OCI-LY1 (cell line): Measurements from ENCODE around the gene ZBTB47.

ENCODE experiments used
- H2AFZ ChIP-seq: fragments of 200-600 bp; sonication (generic), shearing (Covaris generic); 2 replicates; pipeline ENCODE4 v1.6.0; 2014; ENCODE audit warnings: antibody characterized with exemption, mild to moderate bottlenecking, low read length
- H3F3A ChIP-seq: fragments of 200-600 bp; sonication (generic), shearing (Covaris generic); 2 replicates; pipeline ENCODE4 v1.6.0; 2014; ENCODE audit warnings: mild to moderate bottlenecking, antibody characterized with exemption, low read length, moderate library complexity; ENCODE audit not compliant: insufficient read depth
- H3K27ac ChIP-seq: fragments of 200-600 bp; sonication (generic); 2 replicates; pipeline ENCODE4 v1.5.1; 2014; ENCODE audit warnings: low read length, mixed run types, mild to moderate bottlenecking, low read depth; ENCODE audit not compliant: poor library complexity, severe bottlenecking
- H3K27me3 ChIP-seq: fragments of 200-600 bp; sonication (generic); 2 replicates; pipeline ENCODE4 v1.6.0; 2014; ENCODE audit warnings: antibody characterized with exemption, mild to moderate bottlenecking, low read length, moderate library complexity; ENCODE audit not compliant: insufficient read depth
- H3K36me3 ChIP-seq: fragments of 200-600 bp; sonication (generic); 2 replicates; pipeline ENCODE4 v1.6.1; 2014; ENCODE audit warnings: mild to moderate bottlenecking, antibody characterized with exemption, low read length, moderate library complexity, mixed read lengths; ENCODE audit not compliant: insufficient read depth
- H3K4me1 ChIP-seq: fragments of 200-600 bp; sonication (generic); 2 replicates; pipeline ENCODE4 v1.5.1; 2014; ENCODE audit warnings: mild to moderate bottlenecking, low read length, moderate library complexity; ENCODE audit not compliant: insufficient read depth, severe bottlenecking
- H3K4me2 ChIP-seq: fragments of 200-600 bp; sonication (generic), shearing (Covaris generic); 2 replicates; pipeline ENCODE4 v1.6.1; 2014; ENCODE audit warnings: low read length
- H3K4me3 ChIP-seq: fragments of 200-600 bp; sonication (generic); 2 replicates; pipeline ENCODE4 v1.5.1; 2014; ENCODE audit warnings: low read length, low read depth, mild to moderate bottlenecking, mixed read lengths; ENCODE audit not compliant: poor library complexity, severe bottlenecking
- H3K79me2 ChIP-seq: fragments of 200-600 bp; shearing (Covaris generic); 2 replicates; pipeline ENCODE4 v1.6.1; 2016; ENCODE audit warnings: mixed run types, low read length, mixed read lengths; ENCODE audit not compliant: insufficient read depth
- H3K9ac ChIP-seq: fragments of 200-600 bp; sonication (generic), shearing (Covaris generic); 2 replicates; pipeline ENCODE4 v1.6.1; 2014; ENCODE audit warnings: mild to moderate bottlenecking, low read length, mixed read lengths
- H3K9me2 ChIP-seq: fragments of 200-600 bp; sonication (generic), shearing (Covaris generic); 2 replicates; pipeline ENCODE4 v1.6.1; 2014; ENCODE audit warnings: low read depth, mild to moderate bottlenecking, low read length, mixed read lengths
- H3K9me3 ChIP-seq: fragments of 200-600 bp; shearing (Covaris generic); 2 replicates; pipeline ENCODE4 v1.6.1; 2014; ENCODE audit warnings: low read length, mixed read lengths
- H4K20me1 ChIP-seq: fragments of 200-600 bp; sonication (generic), shearing (Covaris generic); 2 replicates; pipeline ENCODE4 v1.6.0; 2016; ENCODE audit warnings: mild to moderate bottlenecking, low read length; ENCODE audit not compliant: insufficient read depth
- CTCF ChIP-seq: fragments of 200-600 bp; sonication (generic), shearing (Covaris generic); IDR thresholded peaks from 2 replicates; pipeline ENCODE4 v1.5.1; 2017; ENCODE audit warnings: mild to moderate bottlenecking, antibody characterized with exemption, low read length, moderate library complexity, mixed read lengths
- EZH2 ChIP-seq: fragments of 200-600 bp; sonication (generic), shearing (Covaris generic); IDR thresholded peaks from 2 replicates; pipeline ENCODE4 v1.8.0; 2017; ENCODE audit warnings: borderline replicate concordance, mixed run types, mild to moderate bottlenecking, antibody characterized with exemption, low read length, moderate library complexity, mixed read lengths

ZBTB47 gene

GRCh38 chr3:42670051-42670576, 16.6 kb downstream of the ZBTB47 start:
- H3K79me2 ChIP-seq, result no peaks in the 10 kb centered on the region

GRCh38 chr3:42670670-42671069, 17.2 kb downstream of the ZBTB47 start:
- H2AFZ ChIP-seq, result no peak overlapping the region
- no peak overlapping the region for H3K4me3 ChIP-seq
- no peak for TF ChIP-seq CTCF
- H3K27ac ChIP-seq, result no peak overlapping the region
- no peaks in the 10 kb centered on the region for H4K20me1 ChIP-seq
- no peaks in the 10 kb centered on the region for H3K79me2 ChIP-seq
- H3K9ac ChIP-seq, result no peak overlapping the region
- no peaks in the 10 kb centered on the region for H3F3A ChIP-seq
- no peaks in the 10 kb centered on the region for H3K4me1 ChIP-seq
- no peak overlapping the region for H3K4me2 ChIP-seq
- H3K36me3 ChIP-seq, result no peaks in the 10 kb centered on the region; the same call in 1 of the 2 replicates
- H3K9me2 ChIP-seq, result no peaks in the 10 kb centered on the region
- no peaks in the 10 kb centered on the region for H3K9me3 ChIP-seq
- no peaks in the 10 kb centered on the region for H3K27me3 ChIP-seq

More at GRCh38 chr3:42670051-42670576, 16.6 kb downstream of the ZBTB47 start:
- no peak for TF ChIP-seq CTCF
- TF ChIP-seq EZH2, result no peak
- Histone ChIP-seq H3K4me1 (no peaks in the 10 kb centered on the region), H3K9me3 (no peaks in the 10 kb centered on the region), H3K4me3 (no peak overlapping the region), H3K27ac (no peak overlapping the region), H3F3A (no peaks in the 10 kb centered on the region), H3K27me3 (no peaks in the 10 kb centered on the region), H4K20me1 (no peaks in the 10 kb centered on the region), H3K9ac (no peak overlapping the region), H3K4me2 (no peak overlapping the region), H3K9me2 (no peaks in the 10 kb centered on the region), H2AFZ (no peak overlapping the region), H3K36me3 (no peaks in the 10 kb centered on the region)

- no peaks in the 10 kb centered on the region; the same call in 1 of the 2 replicates for H3K36me3 ChIP-seq
- no peaks in the 10 kb centered on the region for H3K79me2 ChIP-seq
- no peaks in the 10 kb centered on the region for H3K27me3 ChIP-seq
- H3K9ac ChIP-seq, result no peak overlapping the region
- H3K4me1 ChIP-seq, result no peaks in the 10 kb centered on the region
- no peak overlapping the region for H3K4me3 ChIP-seq
- no peaks in the 10 kb centered on the region for H4K20me1 ChIP-seq
- H3F3A ChIP-seq, result no peaks in the 10 kb centered on the region
- H3K27ac ChIP-seq, result no peak overlapping the region
- no peak for TF ChIP-seq CTCF
- TF ChIP-seq EZH2, result no peak
- no peak overlapping the region for H2AFZ ChIP-seq
- no peaks in the 10 kb centered on the region for H3K9me3 ChIP-seq
- no peaks in the 10 kb centered on the region for H3K9me2 ChIP-seq
- H3K4me2 ChIP-seq, result no peak overlapping the region
These were observed 19.0 kb downstream of the ZBTB47 start for GRCh38 chr3:42672515-42672914.
